Keratinocyte (primary cell): Measurements from ENCODE around the gene MGAT5B. TPM values are rescaled to one million over a fixed set of nuclear protein-coding genes. Genes with fewer than 3 reads are reported as not detected.

Experiments
- DNase-seq: peaks from one replicate; pipeline ENCODE4 v3.0.0-alpha.2; 2011; ENCODE audit warnings: low read depth, missing footprints, low spot score
- FAIRE-seq: peaks from 2 replicates; lab custom pipeline; 2011; peaks lifted over from hg19 to GRCh38; lab: Jason Lieb, UNC
- H2AFZ ChIP-seq: 2 replicates; pipeline ENCODE4 v1.6.0; 2012; ENCODE audit warnings: low read length, control low read depth, inconsistent platforms; ENCODE audit not compliant: control insufficient read depth
- H3K27ac ChIP-seq: 2 replicates; pipeline ENCODE4 v1.5.1; 2011; ENCODE audit warnings: low read length; ENCODE audit not compliant: control insufficient read depth, insufficient read depth
- H3K27me3 ChIP-seq: 3 replicates; pipeline ENCODE4 v1.6.0; 2011; ENCODE audit warnings: low read length; ENCODE audit not compliant: control insufficient read depth, insufficient read depth; ENCODE audit errors: extremely low read depth
- H3K36me3 ChIP-seq, 2 experiments: 2 replicates in 1 of 2; 3 replicates in 1 of 2; pipeline ENCODE4 v1.5.1; 2011; ENCODE audit warnings: low read length in 2 of 2, mild to moderate bottlenecking in 1 of 2; ENCODE audit not compliant: control insufficient read depth in 2 of 2, insufficient read depth in 2 of 2; ENCODE audit errors: extremely low read depth in 1 of 2
- H3K4me1 ChIP-seq: 3 replicates; pipeline ENCODE4 v1.5.1; 2011; ENCODE audit warnings: low read length; ENCODE audit not compliant: control insufficient read depth, insufficient read depth; ENCODE audit errors: extremely low read depth
- H3K4me2 ChIP-seq: 3 replicates; pipeline ENCODE4 v1.6.0; 2011; ENCODE audit warnings: low read depth, low read length; ENCODE audit not compliant: control insufficient read depth, insufficient read depth; ENCODE audit errors: extremely low read depth
- H3K4me3 ChIP-seq, 3 experiments: fragments of 200-600 bp in 1 of 3; sonication (generic) in 1 of 3; 2 replicates in 2 of 3; 3 replicates in 1 of 3; pipeline ENCODE4 v1.5.1; 2011 to 2016; ENCODE audit warnings: low read length in 3 of 3, mild to moderate bottlenecking in 3 of 3, control low read depth in 2 of 3, inconsistent platforms in 1 of 3, low read depth in 1 of 3, mixed read lengths in 1 of 3, mixed run types in 1 of 3, moderate library complexity in 1 of 3; ENCODE audit not compliant: control insufficient read depth in 2 of 3, insufficient read depth in 2 of 3; ENCODE audit errors: extremely low read depth in 1 of 3
- H3K79me2 ChIP-seq: 2 replicates; pipeline ENCODE4 v1.6.0; 2012; ENCODE audit warnings: low read length; ENCODE audit not compliant: control insufficient read depth, insufficient read depth
- H3K9ac ChIP-seq: 3 replicates; pipeline ENCODE4 v1.6.0; 2011; ENCODE audit warnings: low read length; ENCODE audit not compliant: control insufficient read depth, insufficient read depth; ENCODE audit errors: extremely low read depth
- H3K9me1 ChIP-seq: 3 replicates; pipeline ENCODE4 v1.6.0; 2011; ENCODE audit warnings: low read length; ENCODE audit not compliant: control insufficient read depth, insufficient read depth; ENCODE audit errors: extremely low read depth
- H3K9me3 ChIP-seq: 2 replicates; pipeline ENCODE4 v1.5.1; 2012; ENCODE audit warnings: low read depth, low read length; ENCODE audit not compliant: control insufficient read depth
- H4K20me1 ChIP-seq: 3 replicates; pipeline ENCODE4 v1.6.0; 2011; ENCODE audit warnings: low read length; ENCODE audit not compliant: control insufficient read depth, insufficient read depth; ENCODE audit errors: extremely low read depth
- CTCF ChIP-seq, 3 experiments: IDR thresholded peaks in 1 of 3; conservative IDR thresholded peaks in 1 of 3; optimal IDR thresholded peaks in 1 of 3; 2 replicates in 2 of 3; 3 replicates in 1 of 3; pipeline versions ENCODE3 to v1.5.1; 2011; ENCODE audit warnings: low read length in 3 of 3, mild to moderate bottlenecking in 3 of 3, moderate library complexity in 2 of 3, control low read depth in 1 of 3, inconsistent platforms in 1 of 3; ENCODE audit not compliant: insufficient read depth in 2 of 3; ENCODE audit errors: extremely low read depth in 1 of 3
- EZH2 ChIP-seq: IDR thresholded peaks from one replicate; pipeline ENCODE4 v1.6.1; 2012; ENCODE audit warnings: inconsistent platforms, mild to moderate bottlenecking, low read length, moderate library complexity
- dilution Hi-C: fragments of 300-500 bp; cut with MboI; formaldehyde crosslinking; loops from one replicate; pipeline ENCODE4 v1.7.0; 2020; ENCODE audit warnings: low sequenced_read_pairs; ENCODE audit not compliant: extremely low pct_ligation_motif_present
- polyA plus RNA-seq, 5 experiments: library from polyadenylated mRNA; depleted of rRNA in 3 of 5; stranded (reverse) in 3 of 5; stranded (forward) in 1 of 5; unstranded in 1 of 5; fragments of >200 nt; gene quantifications; 1 replicate in 1 of 5; 2 replicates in 3 of 5; 3 replicates in 1 of 5; pipeline versions ENCODE4 v1.2.1 to v1.2.3, GENCODE V29; 2011 to 2012; ENCODE audit warnings: missing spikeins in 2 of 5, low read depth in 1 of 5, low replicate concordance in 1 of 5

The MGAT5B gene
- polyA plus RNA-seq, 1 donor (not counting 4 experiments of a cell fraction or from before 2014, with no cell fraction given) = 0.29 TPM

- peaks cover 29% of the 10 kb centered on the region for H3K4me1 ChIP-seq
- no peaks in the 10 kb centered on the region for H3K36me3 ChIP-seq
- peaks cover 33% of the 10 kb centered on the region for H3K27me3 ChIP-seq
- H3K9ac ChIP-seq = no peak overlapping the region
- peak overlapping the region; percentile 44 for H3K4me2 ChIP-seq
- peaks cover 4% of the 10 kb centered on the region for H4K20me1 ChIP-seq
- DNase-seq (no peak), FAIRE-seq (no peak)
- H3K4me3 ChIP-seq = no peak overlapping the region
- H3K27ac ChIP-seq = no peak overlapping the region
- TF ChIP-seq CTCF (optimal IDR thresholded peaks at IDR 0.05 in 1 of 3, IDR thresholded peaks at IDR 0.05 in 1 of 3, conservative IDR thresholded peaks at IDR 0.05 in 1 of 3; ENCODE audit: extremely low read depth in 1 of 3, insufficient read depth in 2 of 3, low read length in 3 of 3) (no peak), EZH2 (no peak)
- dilution Hi-C loops = no loop called here
- H3K9me1 ChIP-seq = no peaks in the 10 kb centered on the region
- H2AFZ ChIP-seq = no peak overlapping the region
- no peaks in the 10 kb centered on the region for H3K79me2 ChIP-seq
- H3K9me3 ChIP-seq = no peaks in the 10 kb centered on the region
Observed at GRCh38 chr17:76867578-76868175, 527 bp upstream of the MGAT5B start.

- Histone ChIP-seq H3K9ac (no peak overlapping the region), H3K4me3 (peak overlapping the region in 2 of 3 experiments; percentile 30 to 50), H3K4me2 (peak overlapping the region; percentile 44), H2AFZ (no peak overlapping the region), H3K27ac (no peak overlapping the region), H3K36me3 (no peaks in the 10 kb centered on the region), H3K27me3 (peaks cover 37% of the 10 kb centered on the region), H3K79me2 (no peaks in the 10 kb centered on the region), H4K20me1 (peaks cover 4% of the 10 kb centered on the region), H3K9me1 (no peaks in the 10 kb centered on the region), H3K9me3 (no peaks in the 10 kb centered on the region), H3K4me1 (peaks cover 40% of the 10 kb centered on the region)
- DNase-seq (no peak), FAIRE-seq (no peak)
- TF ChIP-seq EZH2 (peak; percentile 94), CTCF (optimal IDR thresholded peaks at IDR 0.05 in 1 of 3, IDR thresholded peaks at IDR 0.05 in 1 of 3, conservative IDR thresholded peaks at IDR 0.05 in 1 of 3; ENCODE audit: extremely low read depth in 1 of 3, insufficient read depth in 2 of 3, low read length in 3 of 3) (no peak)
- dilution Hi-C loops = no loop called here
Observed at GRCh38 chr17:76868669-76869495, 678 bp downstream of the MGAT5B start.
